ENCODE results near the gene KCNQ1OT1. TPM values are rescaled to one million over a fixed set of nuclear protein-coding genes. Genes with fewer than 3 reads are reported as not detected.

Gene KCNQ1OT1
- total RNA-seq, 2 experiments from 2014 or later: 0.19 to 0.22 TPM

GRCh38 chr11:2732261-2732939 is 32.6 kb upstream of the KCNQ1OT1 start:
- Mint-ChIP-seq H3K9me3 (no peaks in the 10 kb centered on the region), H3K27me3 (no peaks in the 10 kb centered on the region)
- CTCF ChIA-PET: no interaction called here

GRCh38 chr11:2731130-2732125 is 31.6 kb upstream of the KCNQ1OT1 start:
- no peak for DNase-seq
- Mint-ChIP-seq H3K9me3 (no peaks in the 10 kb centered on the region), H3K27me3 (no peaks in the 10 kb centered on the region), H3K27ac (no peak overlapping the region), H3K36me3 (ENCODE audit: low read depth) (no peaks in the 10 kb centered on the region), H3K4me1 (no peaks in the 10 kb centered on the region), H3K4me3 (no peak overlapping the region)
- CTCF ChIA-PET: no interaction called here
- POLR2A ChIA-PET: no interaction called here

More at GRCh38 chr11:2732261-2732939, 32.6 kb upstream of the KCNQ1OT1 start:
- Mint-ChIP-seq H3K27ac (no peak overlapping the region), H3K36me3 (ENCODE audit: low read depth) (no peaks in the 10 kb centered on the region), H3K4me1 (no peaks in the 10 kb centered on the region), H3K4me3 (no peak overlapping the region)
- POLR2A ChIA-PET: no interaction called here
- no peak for DNase-seq

- Mint-ChIP-seq H3K4me3 (no peak overlapping the region), H3K36me3 (ENCODE audit: low read depth) (no peaks in the 10 kb centered on the region), H3K27ac (no peak overlapping the region), H3K27me3 (no peaks in the 10 kb centered on the region), H3K9me3 (no peaks in the 10 kb centered on the region), H3K4me1 (no peaks in the 10 kb centered on the region)
- no peak for DNase-seq
- ChIA-PET CTCF (no interaction called here), POLR2A (no interaction called here)
These were observed 30.7 kb upstream of the KCNQ1OT1 start for GRCh38 chr11:2730272-2731129.

- no peaks in the 10 kb centered on the region for H3K36me3 Mint-ChIP-seq (ENCODE audit: low read depth)
- H3K9me3 Mint-ChIP-seq: no peaks in the 10 kb centered on the region
- CTCF ChIA-PET: no interaction called here
- no peak for DNase-seq
- no peaks in the 10 kb centered on the region for H3K27me3 Mint-ChIP-seq
- no peak overlapping the region for H3K27ac Mint-ChIP-seq
- no peaks in the 10 kb centered on the region for H3K4me1 Mint-ChIP-seq
- POLR2A ChIA-PET: no interaction called here
- no peak overlapping the region for H3K4me3 Mint-ChIP-seq
These were observed 30.0 kb upstream of the KCNQ1OT1 start for GRCh38 chr11:2729841-2730240.

GRCh38 chr11:2728663-2729332 is 29.0 kb upstream of the KCNQ1OT1 start:
- Mint-ChIP-seq H3K4me3 (no peak overlapping the region), H3K36me3 (ENCODE audit: low read depth) (no peaks in the 10 kb centered on the region), H3K9me3 (no peaks in the 10 kb centered on the region), H3K4me1 (no peaks in the 10 kb centered on the region), H3K27me3 (no peaks in the 10 kb centered on the region), H3K27ac (peak overlapping the region; percentile 47)
- CTCF ChIA-PET: no interaction called here
- no peak for DNase-seq
- POLR2A ChIA-PET: no interaction called here

GRCh38 chr11:2728128-2728662 is 28.4 kb upstream of the KCNQ1OT1 start:
- Mint-ChIP-seq H3K27me3 (no peaks in the 10 kb centered on the region), H3K27ac (no peak overlapping the region), H3K4me3 (peak overlapping the region; percentile 1), H3K4me1 (no peaks in the 10 kb centered on the region), H3K36me3 (ENCODE audit: low read depth) (no peaks in the 10 kb centered on the region), H3K9me3 (no peaks in the 10 kb centered on the region)
- DNase-seq: no peak
- CTCF ChIA-PET: no interaction called here
- POLR2A ChIA-PET: no interaction called here

GRCh38 chr11:2726964-2727363 is 27.2 kb upstream of the KCNQ1OT1 start:
- H3K4me3 Mint-ChIP-seq: no peak overlapping the region
- H3K27me3 Mint-ChIP-seq: no peaks in the 10 kb centered on the region
- ChIA-PET CTCF (no interaction called here), POLR2A (no interaction called here)
- H3K27ac Mint-ChIP-seq: no peak overlapping the region
- H3K4me1 Mint-ChIP-seq: no peaks in the 10 kb centered on the region
- H3K36me3 Mint-ChIP-seq (ENCODE audit: low read depth): no peaks in the 10 kb centered on the region
- no peak for DNase-seq
- H3K9me3 Mint-ChIP-seq: no peaks in the 10 kb centered on the region

GRCh38 chr11:2725368-2726300 is 25.8 kb upstream of the KCNQ1OT1 start:
- ChIA-PET POLR2A (no interaction called here), CTCF (no interaction called here)
- no peaks in the 10 kb centered on the region for H3K9me3 Mint-ChIP-seq
- no peaks in the 10 kb centered on the region for H3K36me3 Mint-ChIP-seq (ENCODE audit: low read depth)
- H3K27me3 Mint-ChIP-seq: no peaks in the 10 kb centered on the region
- H3K27ac Mint-ChIP-seq: no peak overlapping the region
- H3K4me3 Mint-ChIP-seq: no peak overlapping the region
- H3K4me1 Mint-ChIP-seq: no peaks in the 10 kb centered on the region
- DNase-seq: no peak

GRCh38 chr11:2724653-2725367 is 25.0 kb upstream of the KCNQ1OT1 start:
- Mint-ChIP-seq H3K4me1 (no peaks in the 10 kb centered on the region), H3K4me3 (no peak overlapping the region), H3K27ac (no peak overlapping the region), H3K36me3 (ENCODE audit: low read depth) (no peaks in the 10 kb centered on the region), H3K9me3 (no peaks in the 10 kb centered on the region), H3K27me3 (no peaks in the 10 kb centered on the region)
- DNase-seq: no peak
- ChIA-PET POLR2A (no interaction called here), CTCF (interaction anchor here (0.5 to 1.2 kb wide), 3 partner anchors 9 to 294 kb away, joined by 3 to 4 read pairs (median 3); no protein-coding TSS in a partner anchor)

- Mint-ChIP-seq H3K27ac (no peak overlapping the region), H3K36me3 (ENCODE audit: low read depth) (no peaks in the 10 kb centered on the region), H3K4me1 (no peaks in the 10 kb centered on the region), H3K27me3 (no peaks in the 10 kb centered on the region), H3K4me3 (no peak overlapping the region), H3K9me3 (no peaks in the 10 kb centered on the region)
- CTCF ChIA-PET: interaction anchor here (0.5 to 1.2 kb wide), 2 partner anchors 10 to 103 kb away, joined by 3 to 4 read pairs; no protein-coding TSS in a partner anchor
- no peak for DNase-seq
- POLR2A ChIA-PET: no interaction called here
These were observed 24.3 kb upstream of the KCNQ1OT1 start for GRCh38 chr11:2724104-2724503.

GRCh38 chr11:2722955-2723354 is 23.2 kb upstream of the KCNQ1OT1 start:
- Mint-ChIP-seq H3K9me3 (no peaks in the 10 kb centered on the region), H3K4me3 (no peak overlapping the region), H3K27me3 (no peaks in the 10 kb centered on the region), H3K36me3 (ENCODE audit: low read depth) (no peaks in the 10 kb centered on the region), H3K27ac (no peak overlapping the region), H3K4me1 (no peaks in the 10 kb centered on the region)
- POLR2A ChIA-PET: no interaction called here
- CTCF ChIA-PET: no interaction called here
- DNase-seq: no peak

All from activated CD4-positive, alpha-beta T cell treated with anti-CD3 and anti-CD28 coated beads, Interleukin-2, amount 10 ng/mL, durations not matched to agents 7 days and 5 days (primary cell).